Adrenal gland (tissue), 12 donors: ENCODE results near the gene SPA17. TPM values are rescaled to one million over a fixed set of nuclear protein-coding genes. Genes with fewer than 3 reads are reported as not detected.

Experiments used
- DNase-seq, 7 donors: peaks; one replicate each; pipeline ENCODE4 v3.0.0-alpha.2; 2019 to 2020
- H3K27ac ChIP-seq, 5 donors: fragments of 200-600 bp; sonication (generic) in 4 of 5; 1 replicate in 3 of 5; 2 replicates in 2 of 5; pipeline versions ENCODE4 v1.5.1 to v1.8.0; 2016 to 2020; ENCODE audit warnings: mild to moderate bottlenecking in 1 of 5
- H3K27me3 ChIP-seq: fragments of 200-600 bp; 2 replicates; pipeline ENCODE4 v1.8.0; 2021
- H3K36me3 ChIP-seq, 2 donors: fragments of 200-600 bp; replicated peaks in 1 of 2; 1 replicate in 1 of 2; 2 replicates in 1 of 2; pipeline versions ENCODE4 v1.5.1 to v1.8.0; 2018 to 2022
- H3K4me1 ChIP-seq, 2 donors: fragments of 200-600 bp; replicated peaks in 1 of 2; 1 replicate in 1 of 2; 2 replicates in 1 of 2; pipeline versions ENCODE4 v1.5.1 to v1.8.0; 2018 to 2021
- H3K4me3 ChIP-seq, 4 donors: fragments of 200-600 bp; sonication (generic) in 3 of 4; one replicate each; pipeline ENCODE4 v1.5.1; 2016 to 2018
- H3K9me3 ChIP-seq, 3 donors: fragments of 200-600 bp; sonication (generic) in 1 of 3; replicated peaks in 1 of 3; 1 replicate in 2 of 3; 2 replicates in 1 of 3; pipeline versions ENCODE4 v1.5.1 to v1.8.0; 2016 to 2021
- CTCF ChIP-seq, 6 experiments: fragments of 450-650 bp in 4 of 6; fragments of 200-600 bp in 2 of 6; sonication (generic) in 1 of 6; IDR thresholded peaks; 1 replicate in 5 of 6; 2 replicates in 1 of 6; pipeline versions ENCODE4 v1.5.1 to v1.8.0; 2016 to 2021; ENCODE audit warnings: antibody characterized with exemption in 6 of 6, mild to moderate bottlenecking in 2 of 6, moderate library complexity in 1 of 6
- POLR2A ChIP-seq, 2 donors: fragments of 450-650 bp; IDR thresholded peaks; one replicate each; pipeline ENCODE4 v1.6.1; 2017; ENCODE audit warnings: antibody characterized with exemption in 2 of 2, mild to moderate bottlenecking in 2 of 2, moderate library complexity in 1 of 2
- WGBS, 4 donors: extraction: QIAGEN DNeasy Blood & Tissue Kit in 2 of 4; methylation state at CpG; one replicate each; pipeline versions ENCODE4 v1.1.5 to v1.1.7; 2013 to 2017; 5-methylcytosine and 5-hydroxymethylcytosine counted together
- intact Hi-C, 2 donors: fragments of 100-400 bp; cut with DNase I; formaldehyde crosslinking; loops; one replicate each; pipeline versions ENCODE4 v1.14.1 to v1.15.0; 2022 to 2023
- polyA plus RNA-seq, 3 donors: library from polyadenylated mRNA; stranded (reverse); fragments of 200-250 nt in 2 of 3; fragments of 350-450 nt in 1 of 3; fragmentation: Illumina TruSeq in 1 of 3; extraction: RNeasy Lipid Tissue Mini Kit (QIAGEN cat#74804) in 1 of 3; gene quantifications; one replicate each; pipeline ENCODE4 v1.2.3, GENCODE V29; 2013 to 2014
- total RNA-seq, 9 donors: library from RNA; depleted of rRNA in 4 of 9; stranded (reverse); fragments of >200 nt in 4 of 9; fragments of 120-200 nt in 1 of 9; fragmentation: NEBNext Ultra II Directional in 1 of 9; extraction: Animal tissue kit (Norgen Biotek cat#: 25700) in 1 of 9; gene quantifications; one replicate each; pipeline versions ENCODE4 v1.1.0 to v1.2.4, GENCODE V29; 2013 to 2023
- donor health status: healthy with polysubstance abuse.
- donor health status: Bipolar disorder and iron deficiency.
- donor health status: DM: yes; HTN: yes; CAD: no.
- donor health status: DM: no; HTN: no; CAD: no.
- donor health status: DM: no; HTN: no; CAD: no.
- donor health status: DM: yes; HTN: yes; CAD: no.

SPA17 gene
- total and polyA plus RNA-seq, 12 donors: 1.3 to 14.8 (median 3.7) TPM

DNA sequence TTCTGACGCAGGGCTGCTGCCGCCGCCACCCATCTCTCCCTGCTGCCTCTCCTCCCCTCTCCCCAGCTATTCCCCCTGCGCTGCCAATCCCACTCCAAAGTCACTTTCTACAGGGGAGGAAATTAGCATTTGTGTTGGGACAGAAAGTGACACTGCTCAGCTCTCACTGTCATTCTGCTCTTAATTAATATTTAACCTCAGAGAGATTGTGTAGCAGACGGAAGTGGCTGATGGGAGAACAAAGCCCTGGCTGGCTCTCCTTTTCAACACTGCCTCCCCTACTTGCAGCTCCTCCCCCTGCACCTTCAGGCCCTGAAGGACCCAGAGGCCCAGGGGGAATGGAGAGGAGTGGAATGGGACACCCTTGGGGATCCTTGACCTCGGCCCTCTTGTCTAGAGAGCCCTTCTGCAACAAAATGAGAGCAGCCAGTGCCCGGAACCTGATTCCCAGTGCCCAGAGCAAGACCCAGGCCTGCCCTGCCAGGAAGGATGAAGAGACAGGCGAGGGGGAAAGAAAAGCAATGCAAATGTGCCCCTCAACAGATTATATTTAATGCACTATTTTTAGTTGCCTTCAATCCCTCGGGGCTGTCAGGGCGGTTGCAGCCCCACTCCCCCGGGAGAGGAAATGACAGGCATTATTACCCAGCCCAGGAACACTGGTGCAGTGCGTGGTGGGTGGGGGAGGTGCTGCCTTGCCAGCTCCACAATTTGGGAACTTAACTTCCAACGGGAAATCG lies 51.4 kb downstream of the SPA17 start:
- 34 to 45% (median 39%) methylated on average over 14 of the region's 14 CpGs for WGBS, 4 donors
- peaks cover 4% of the 10 kb centered on the region for H3K27me3 ChIP-seq
- H3K9me3 ChIP-seq: no peaks in the 10 kb centered on the region
- no peaks in the 10 kb centered on the region for H3K36me3 ChIP-seq
- no peak overlapping the region for H3K4me3 ChIP-seq
- TF ChIP-seq POLR2A (IDR thresholded peaks at IDR 0.05) (no peak), CTCF (IDR thresholded peaks at IDR 0.05) (no peak)
- intact Hi-C loops: no loop called here
- DNase-seq: no peak
- H3K27ac ChIP-seq: no peak overlapping the region
- H3K4me1 ChIP-seq: peaks cover 0 to 9% of the 10 kb centered on the region in 2 donors

GRCh38 chr11:124725719-124726105 lies 52.0 kb downstream of the SPA17 start:
- peaks cover 0 to 9% of the 10 kb centered on the region in 2 donors for H3K4me1 ChIP-seq
- no peak overlapping the region for H3K4me3 ChIP-seq
- 19 to 27% (median 20%) methylated on average over 6 of the region's 6 CpGs for WGBS, 4 donors
- no peaks in the 10 kb centered on the region for H3K36me3 ChIP-seq
- no peak overlapping the region for H3K27ac ChIP-seq
- intact Hi-C loops: no loop called here
- no peak for DNase-seq
- TF ChIP-seq POLR2A (IDR thresholded peaks at IDR 0.05) (no peak), CTCF (IDR thresholded peaks at IDR 0.05) (no peak)
- no peaks in the 10 kb centered on the region for H3K9me3 ChIP-seq
- H3K27me3 ChIP-seq: peaks cover 4% of the 10 kb centered on the region

DNA sequence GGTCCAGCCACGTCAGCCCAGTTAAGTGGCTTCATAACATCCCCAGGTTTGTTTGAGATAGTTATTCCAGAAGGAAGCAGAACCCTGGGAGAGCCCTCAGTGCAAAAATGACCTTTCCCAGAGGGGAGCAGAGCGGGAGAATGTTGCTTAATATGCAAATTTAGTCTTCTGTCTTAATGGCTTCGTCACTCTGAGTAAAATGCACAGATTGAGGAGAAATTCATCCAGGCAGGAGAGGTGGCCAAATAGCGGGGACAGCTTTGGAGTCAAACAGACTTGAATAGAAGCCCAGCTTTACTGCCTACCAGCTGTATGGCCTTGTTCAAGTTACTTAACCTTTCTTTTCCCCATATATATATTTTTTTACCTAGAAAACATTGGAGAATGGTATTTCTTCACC lies 53.8 kb downstream of the SPA17 start:
- intact Hi-C loops: no loop called here
- 74 to 88% (median 82%) methylated on average over 4 of the region's 4 CpGs for WGBS, 4 donors
- Histone ChIP-seq H3K4me3 (no peak overlapping the region), H3K36me3 (no peaks in the 10 kb centered on the region), H3K9me3 (no peaks in the 10 kb centered on the region), H3K27ac (no peak overlapping the region), H3K4me1 (peaks cover 0 to 9% of the 10 kb centered on the region in 2 donors), H3K27me3 (peaks cover 4% of the 10 kb centered on the region)
- DNase-seq: no peak
- TF ChIP-seq CTCF (IDR thresholded peaks at IDR 0.05) (no peak), POLR2A (IDR thresholded peaks at IDR 0.05) (no peak)

GRCh38 chr11:124728134-124728533 lies 54.4 kb downstream of the SPA17 start:
- H3K27me3 ChIP-seq: peaks cover 1% of the 10 kb centered on the region
- H3K4me3 ChIP-seq: no peak overlapping the region
- H3K9me3 ChIP-seq: no peaks in the 10 kb centered on the region
- intact Hi-C loops: no loop called here
- 80 to 89% (median 86%) methylated on average over 2 of the region's 2 CpGs for WGBS, 4 donors
- TF ChIP-seq CTCF (IDR thresholded peaks at IDR 0.05): no peak
- no peak for TF ChIP-seq POLR2A (IDR thresholded peaks at IDR 0.05)
- H3K36me3 ChIP-seq: no peaks in the 10 kb centered on the region
- DNase-seq: no peak
- H3K27ac ChIP-seq: no peak overlapping the region
- H3K4me1 ChIP-seq: peaks cover 0 to 9% of the 10 kb centered on the region in 2 donors
